Measurements from ENCODE around the gene DNAJB1. TPM values are rescaled to one million over a fixed set of nuclear protein-coding genes. Genes with fewer than 3 reads are reported as not detected.

The DNAJB1 gene
- total RNA-seq, 1 experiment from 2014 or later = 77.7 TPM

GRCh38 chr19:14487370-14488125 is 30.6 kb downstream of the DNAJB1 start:
- whole genome bisulfite sequencing (ENCODE audit: extremely low coverage, insufficient read length, low lambda C conversion rate) = no CpG with 5 or more reads among the region's 16 CpGs
- peaks cover 29 to 62% (median 47%) of the 10 kb centered on the region in 3 experiments; a peak in 6 of 7 replicates for H3K36me3 Mint-ChIP-seq (ENCODE audit: insufficient read depth in 1 of 3, low read depth in 3 of 3)

More at GRCh38 chr19:14487370-14488125, 30.6 kb downstream of the DNAJB1 start:
- DNase-seq = no peak
- Histone ChIP-seq H3K14ac (ENCODE audit: insufficient read depth, low read length) (no peak overlapping the region), H2BK120ac (ENCODE audit: low read depth, low read length, poor library complexity, severe bottlenecking) (no peak overlapping the region), H3K23me2 (ENCODE audit: insufficient read length, low read depth, low read length, poor library complexity, severe bottlenecking) (no peaks in the 10 kb centered on the region), H3K27ac (ENCODE audit: insufficient read length, low read depth, low read length) (no peak overlapping the region), H2BK5ac (ENCODE audit: insufficient read length, low read length) (no peak overlapping the region), H3K4me1 (ENCODE audit: insufficient read depth, low read length) (no peaks in the 10 kb centered on the region), H3K18ac (ENCODE audit: insufficient read length, low read depth, low read length) (no peak overlapping the region), H3K4me2 (ENCODE audit: insufficient read depth, insufficient read length, low read length) (no peak overlapping the region), H3K9me3 (ENCODE audit: control insufficient read depth, low read depth, low read length) (no peaks in the 10 kb centered on the region), H4K20me1 (ENCODE audit: control insufficient read depth, insufficient read depth, insufficient read length) (no peaks in the 10 kb centered on the region), H3K4ac (ENCODE audit: low read depth, low read length) (no peak overlapping the region), H2BK15ac (ENCODE audit: low read depth, low read length) (no peak overlapping the region), H3K79me1 (ENCODE audit: insufficient read depth, low read depth, low read length, poor library complexity, severe bottlenecking) (no peaks in the 10 kb centered on the region), H3K27me3 (ENCODE audit: insufficient read depth, low read length) (no peaks in the 10 kb centered on the region), H3K23ac (ENCODE audit: insufficient read length, low read depth, low read length) (no peak overlapping the region), H3T11ph (ENCODE audit: low read length) (no peak overlapping the region), H4K91ac (ENCODE audit: insufficient read length, low read depth, low read length) (no peak overlapping the region), H4K8ac (replicated peaks; ENCODE audit: insufficient read length, low read depth, low read length) (no peak overlapping the region), H2AFZ (ENCODE audit: low read length) (no peak overlapping the region), H3K56ac (ENCODE audit: insufficient read length, low read depth, low read length) (no peak overlapping the region), H4K5ac (ENCODE audit: insufficient read length, low read depth, low read length) (no peak overlapping the region), H3K79me2 (ENCODE audit: insufficient read depth, low read length) (no peaks in the 10 kb centered on the region), H3K9ac (ENCODE audit: extremely low read depth, insufficient read length, low read length) (no peak overlapping the region), H2BK12ac (ENCODE audit: insufficient read length, low read depth, low read length) (no peak overlapping the region), H2BK20ac (ENCODE audit: low read depth, low read length, poor library complexity, severe bottlenecking) (no peak overlapping the region), H2AK5ac (ENCODE audit: insufficient read length, low read length) (no peak overlapping the region)
- Mint-ChIP-seq H3K4me1 (peaks cover 4 to 7% of the 10 kb centered on the region in 2 experiments), H3K27me3 (ENCODE audit: low read depth) (no peaks in the 10 kb centered on the region), H3K9me3 (no peaks in the 10 kb centered on the region), H3K27ac (no peak overlapping the region; a peak in 1 of 7 replicates), H3K4me3 (no peak overlapping the region)
- TF ChIP-seq, protein P1, sequence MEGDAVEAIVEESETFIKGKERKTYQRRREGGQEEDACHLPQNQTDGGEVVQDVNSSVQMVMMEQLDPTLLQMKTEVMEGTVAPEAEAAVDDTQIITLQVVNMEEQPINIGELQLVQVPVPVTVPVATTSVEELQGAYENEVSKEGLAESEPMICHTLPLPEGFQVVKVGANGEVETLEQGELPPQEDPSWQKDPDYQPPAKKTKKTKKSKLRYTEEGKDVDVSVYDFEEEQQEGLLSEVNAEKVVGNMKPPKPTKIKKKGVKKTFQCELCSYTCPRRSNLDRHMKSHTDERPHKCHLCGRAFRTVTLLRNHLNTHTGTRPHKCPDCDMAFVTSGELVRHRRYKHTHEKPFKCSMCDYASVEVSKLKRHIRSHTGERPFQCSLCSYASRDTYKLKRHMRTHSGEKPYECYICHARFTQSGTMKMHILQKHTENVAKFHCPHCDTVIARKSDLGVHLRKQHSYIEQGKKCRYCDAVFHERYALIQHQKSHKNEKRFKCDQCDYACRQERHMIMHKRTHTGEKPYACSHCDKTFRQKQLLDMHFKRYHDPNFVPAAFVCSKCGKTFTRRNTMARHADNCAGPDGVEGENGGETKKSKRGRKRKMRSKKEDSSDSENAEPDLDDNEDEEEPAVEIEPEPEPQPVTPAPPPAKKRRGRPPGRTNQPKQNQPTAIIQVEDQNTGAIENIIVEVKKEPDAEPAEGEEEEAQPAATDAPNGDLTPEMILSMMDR (conservative IDR thresholded peaks at IDR 0.05) = no peak

Data from H9 (cell line).